Ectodermal cell (in vitro differentiated cells): ENCODE data around the gene UPK3B.
"Not testable (repeated sequence)": the region's sequence is repeated elsewhere in the genome, so short reads cannot be mapped to it uniquely, and the experiment has no call there.

Source experiments
- H3K27ac ChIP-seq: 2 replicates; pipeline ENCODE4 v1.7.0; 2013; ENCODE audit warnings: mild to moderate bottlenecking, low read depth, low read length; ENCODE audit not compliant: insufficient read depth, poor library complexity, severe bottlenecking
- H3K27me3 ChIP-seq: 2 replicates; pipeline ENCODE4 v1.7.0; 2013; ENCODE audit warnings: mild to moderate bottlenecking, low read length; ENCODE audit not compliant: insufficient read depth, control insufficient read depth, poor library complexity, severe bottlenecking
- H3K36me3 ChIP-seq: one replicate; pipeline ENCODE4 v1.7.0; 2013; ENCODE audit warnings: low read length; ENCODE audit not compliant: control insufficient read depth, insufficient read depth
- H3K4me1 ChIP-seq: one replicate; pipeline ENCODE4 v1.7.0; 2013; ENCODE audit warnings: low read length; ENCODE audit not compliant: control insufficient read depth, insufficient read depth
- H3K4me3 ChIP-seq: 2 replicates; pipeline ENCODE4 v1.7.0; 2013; ENCODE audit warnings: low read depth, low read length, control low read depth; ENCODE audit not compliant: insufficient read depth
- H3K9me3 ChIP-seq: 2 replicates; pipeline ENCODE4 v1.7.0; 2013; ENCODE audit warnings: mild to moderate bottlenecking, low read length, moderate library complexity; ENCODE audit not compliant: control insufficient read depth
- WGBS, 2 experiments: methylation state at CpG; one replicate each; pipeline ENCODE4 v1.1.7; 2013; ENCODE audit warnings: missing lambda C conversion rate in 2 of 2; 5-methylcytosine and 5-hydroxymethylcytosine counted together

The UPK3B gene

DNA sequence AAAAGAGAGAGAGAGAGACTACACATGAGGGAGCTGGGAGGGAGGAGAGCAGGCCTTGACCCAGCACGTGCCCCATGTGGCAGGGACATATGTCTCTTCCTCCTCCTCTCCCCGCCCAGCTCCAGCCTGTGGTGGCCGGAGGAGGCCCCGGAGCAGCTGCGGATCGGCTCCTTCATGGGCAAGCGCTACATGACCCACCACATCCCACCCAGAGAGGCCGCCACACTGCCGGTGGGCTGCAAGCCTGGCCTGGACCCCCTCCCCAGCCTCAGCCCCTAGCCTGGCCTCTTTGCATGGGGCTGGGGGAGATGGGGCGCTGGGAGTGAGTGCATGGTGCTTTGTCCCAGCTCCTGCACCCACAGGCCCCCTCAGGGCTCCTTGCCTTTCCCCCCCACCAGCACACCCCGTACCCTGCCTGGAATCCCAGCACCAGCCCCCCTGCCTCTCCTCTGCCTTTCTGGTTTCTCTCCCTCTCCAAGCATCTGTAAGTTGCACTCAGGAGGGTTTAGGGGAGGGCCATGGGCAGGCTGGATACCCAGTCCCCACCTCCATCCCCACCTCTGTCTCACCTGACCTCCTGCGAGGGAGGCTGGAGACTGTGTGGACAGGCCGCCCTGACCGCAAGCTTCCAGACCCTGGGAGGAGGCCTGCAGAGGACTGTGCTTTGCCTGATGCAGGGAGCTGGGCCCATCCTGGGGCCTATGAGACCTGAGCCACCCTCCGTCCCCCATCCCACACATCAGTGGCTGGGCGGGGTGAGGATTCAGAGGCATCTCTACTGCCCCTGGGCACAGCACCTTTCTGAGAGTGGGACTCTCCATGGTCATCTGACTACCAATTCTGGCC lies 4.8 kb downstream of the UPK3B start:
- no peaks in the 10 kb centered on the region for H3K9me3 ChIP-seq
- 93% methylated on average over 15 to 16 of the region's 16 CpGs for WGBS, 2 experiments
- no peak overlapping the region for H3K4me3 ChIP-seq
- no peak overlapping the region for H3K27ac ChIP-seq
- no peaks in the 10 kb centered on the region for H3K27me3 ChIP-seq
- H3K4me1 ChIP-seq: peaks cover 4% of the 10 kb centered on the region
- no peaks in the 10 kb centered on the region for H3K36me3 ChIP-seq

DNA sequence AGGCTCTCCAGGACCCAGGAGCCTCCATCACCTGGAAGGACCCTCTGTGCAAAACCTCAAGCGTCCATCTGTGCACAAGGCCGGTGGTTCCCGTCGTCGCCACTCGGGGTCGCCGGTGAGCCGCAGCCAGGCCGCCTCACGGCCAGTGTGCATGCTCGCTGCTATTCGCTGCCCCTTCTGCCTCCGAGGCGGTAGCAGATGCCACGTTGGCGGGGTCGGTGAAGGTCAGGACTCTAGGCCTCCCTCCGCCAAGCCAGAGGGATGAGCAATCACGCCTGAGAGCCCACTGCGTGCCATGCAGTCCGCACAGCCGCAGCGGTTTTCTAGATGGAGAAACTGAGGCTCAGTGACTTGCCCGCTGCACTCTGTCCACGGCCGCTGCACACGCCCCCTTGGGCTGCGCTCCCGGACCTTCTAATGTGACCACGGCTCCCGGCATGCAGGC lies 5.7 kb downstream of the UPK3B start:
- Histone ChIP-seq H3K27me3 (no peaks in the 10 kb centered on the region), H3K36me3 (no peaks in the 10 kb centered on the region), H3K4me3 (no peak overlapping the region), H3K9me3 (no peaks in the 10 kb centered on the region), H3K4me1 (no peaks in the 10 kb centered on the region), H3K27ac (no peak overlapping the region)
- 25% methylated on average over 32 of the region's 32 CpGs for WGBS, 2 experiments

DNA sequence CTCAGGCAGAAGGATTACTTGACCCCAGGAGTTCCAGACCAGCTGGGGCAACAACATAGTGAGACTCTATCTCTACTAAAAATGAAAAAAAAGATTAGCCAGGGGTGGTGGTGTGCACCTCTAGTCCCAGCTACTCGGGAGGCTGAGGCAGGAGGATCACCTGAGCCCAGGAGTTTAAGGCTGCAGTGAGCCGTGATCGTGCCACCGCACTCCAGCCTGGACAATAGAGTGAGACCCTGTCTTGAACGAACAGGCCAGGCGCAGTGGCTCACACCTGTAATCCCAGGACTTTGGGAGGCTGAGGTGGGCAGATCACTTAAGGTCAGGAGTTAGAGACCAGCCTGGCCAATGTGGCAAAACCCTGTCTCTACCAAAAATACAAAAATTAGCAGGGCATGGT lies 6.6 kb downstream of the UPK3B start:
- not testable (repeated sequence) for H3K4me3 ChIP-seq, H3K9me3 ChIP-seq, H3K27ac ChIP-seq, H3K4me1 ChIP-seq, H3K27me3 ChIP-seq, H3K36me3 ChIP-seq
- WGBS, 2 experiments: 92 to 96% methylated on average over 6 of the region's 6 CpGs

DNA sequence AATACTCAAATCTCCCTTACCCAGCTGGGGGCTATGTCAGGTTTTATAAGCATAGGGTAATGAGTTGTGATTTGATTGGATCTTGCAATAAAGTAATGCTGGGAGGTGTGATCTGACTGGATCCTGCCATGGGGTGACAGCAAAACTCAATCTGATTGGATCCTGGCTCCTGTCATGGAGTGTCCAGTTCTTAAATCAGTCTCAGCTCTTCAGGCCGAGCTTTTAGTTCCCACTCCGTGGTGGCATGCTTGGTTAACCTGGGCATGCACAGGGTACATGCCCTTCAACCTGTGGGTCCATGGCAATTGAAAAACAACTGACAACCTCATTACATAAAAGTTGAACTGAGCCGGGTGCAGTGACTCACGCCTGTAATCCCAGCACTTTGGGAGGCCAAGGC lies 15.8 kb downstream of the UPK3B start:
- H3K4me1 ChIP-seq, H3K9me3 ChIP-seq, H3K4me3 ChIP-seq, H3K27ac ChIP-seq, H3K27me3 ChIP-seq, H3K36me3 ChIP-seq: not testable (repeated sequence)
- 90 to 96% methylated on average over 2 of the region's 4 CpGs for WGBS, 2 experiments

DNA sequence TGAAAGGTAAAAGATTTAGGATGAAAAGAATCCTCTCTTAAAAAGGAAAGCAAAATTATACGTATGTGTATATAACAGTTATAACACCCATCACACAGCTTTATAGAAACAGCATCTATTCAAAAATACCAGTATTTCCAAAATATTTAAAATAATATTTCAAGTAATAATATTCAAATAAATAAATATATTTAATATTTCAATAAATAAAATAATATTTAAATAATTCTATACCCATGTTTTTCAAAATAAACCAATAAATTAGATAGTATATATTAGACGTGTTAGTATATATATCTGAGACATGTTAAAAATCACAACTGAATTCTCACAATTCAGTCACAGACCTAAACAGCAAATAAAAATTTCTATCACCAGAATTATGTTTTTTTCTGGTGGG lies 21.3 kb downstream of the UPK3B start:
- H3K27me3 ChIP-seq, H3K36me3 ChIP-seq, H3K9me3 ChIP-seq, H3K4me3 ChIP-seq, H3K27ac ChIP-seq, H3K4me1 ChIP-seq: not testable (repeated sequence)
- no CpG with 5 or more reads among the region's 2 CpGs for WGBS, 2 experiments

DNA sequence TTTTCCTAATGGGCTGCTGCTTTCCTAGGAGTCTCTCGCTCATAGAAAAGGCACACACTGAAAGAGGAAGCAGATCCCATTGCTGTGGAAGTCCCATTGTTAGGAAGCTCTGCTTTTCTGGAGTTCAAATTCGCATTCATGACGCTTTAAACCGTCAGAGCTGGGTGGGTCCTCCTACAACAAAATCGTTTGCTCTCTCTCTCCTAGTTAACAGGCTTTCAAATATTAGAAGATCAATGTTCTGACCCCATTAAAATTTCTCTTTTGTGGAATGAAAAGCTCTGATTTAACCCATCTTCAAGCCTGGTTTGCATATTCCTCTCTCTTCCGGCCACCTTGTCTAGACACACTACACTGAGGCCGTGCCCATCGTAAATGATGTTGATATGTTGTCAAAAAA lies 32.8 kb downstream of the UPK3B start, which contains the start of gene SPDYE16:
Gene SPDYE16 (minus strand): TSS at position 101 of the 400 bp plus-strand sequence. CDS start 1,838 bp downstream, outside the sequence.
- H3K36me3 ChIP-seq, H3K4me3 ChIP-seq, H3K4me1 ChIP-seq, H3K27ac ChIP-seq, H3K27me3 ChIP-seq, H3K9me3 ChIP-seq: not testable (repeated sequence)
- WGBS, 2 experiments: no CpG with 5 or more reads among the region's 8 CpGs

DNA sequence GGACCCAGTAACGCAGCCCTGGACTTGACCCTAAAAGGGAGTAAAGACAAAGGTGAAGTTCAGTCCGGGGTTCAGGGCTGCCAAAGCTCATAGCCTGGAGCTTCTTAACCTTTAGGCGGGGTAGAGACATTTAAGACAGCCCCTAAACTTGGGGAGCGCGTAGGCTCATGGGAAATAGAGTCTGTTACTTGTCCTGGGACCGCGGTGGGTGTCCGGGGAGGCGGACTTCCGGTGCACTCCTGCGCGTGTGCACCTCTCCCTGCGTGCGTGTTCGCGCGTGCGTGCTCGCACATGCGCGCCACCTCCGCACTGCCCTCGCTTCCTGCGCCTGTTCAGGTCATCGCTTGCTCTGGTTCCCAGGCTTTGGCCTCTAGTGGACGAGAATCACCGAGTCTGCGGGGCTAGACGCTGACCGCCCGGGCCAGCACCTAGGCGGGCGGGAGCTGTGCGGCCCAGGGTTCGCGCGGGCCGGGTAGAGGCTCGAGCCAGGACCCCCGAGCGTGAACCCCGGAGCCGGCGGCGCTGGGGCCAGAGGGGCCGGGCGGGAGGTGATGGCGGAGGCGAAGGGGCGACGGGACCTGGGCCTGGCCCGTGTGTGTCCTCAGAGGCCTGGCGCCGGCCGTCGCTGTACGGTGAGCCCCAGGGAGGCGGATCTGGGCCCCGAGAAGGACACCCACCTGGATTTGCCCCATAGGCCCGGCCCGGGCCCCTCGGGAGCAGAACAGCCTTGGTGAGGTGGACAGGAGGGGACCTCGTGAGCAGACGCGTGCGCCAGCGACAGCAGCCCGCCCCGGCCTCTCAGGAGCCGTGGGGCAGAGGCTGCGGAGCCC lies 38.9 kb downstream of the UPK3B start:
- H3K4me3 ChIP-seq: peak overlapping the region; percentile 71
- H3K27ac ChIP-seq: peak overlapping the region; percentile 44
- not testable (repeated sequence) for H3K9me3 ChIP-seq, H3K36me3 ChIP-seq, H3K4me1 ChIP-seq, H3K27me3 ChIP-seq
- WGBS, 2 experiments: 0 to 1% methylated on average over 71 of the region's 71 CpGs

DNA sequence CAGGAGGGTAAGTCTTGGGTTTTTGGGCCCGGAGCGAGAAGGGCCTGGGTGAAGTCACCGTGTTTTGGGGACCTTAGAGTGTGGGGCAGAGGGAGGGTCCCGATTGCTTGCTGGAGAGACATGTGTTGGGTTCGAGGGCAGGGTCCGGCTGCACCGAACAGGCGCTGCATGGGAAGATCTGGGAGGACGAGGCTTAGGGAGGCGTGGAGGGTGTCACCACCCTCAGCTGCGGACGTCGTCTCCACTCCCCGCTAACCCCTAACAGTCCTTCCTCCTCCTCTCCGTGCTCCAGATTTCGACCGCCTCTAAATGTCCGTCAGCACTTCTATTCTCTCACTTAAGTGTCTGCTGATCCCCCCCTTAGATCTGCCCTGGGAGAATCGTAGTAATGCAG lies 39.5 kb downstream of the UPK3B start:
- not testable (repeated sequence) for H3K27me3 ChIP-seq, H3K9me3 ChIP-seq, H3K27ac ChIP-seq, H3K4me1 ChIP-seq, H3K36me3 ChIP-seq
- 1 to 2% methylated on average over 18 of the region's 19 CpGs for WGBS, 2 experiments
- peak overlapping the region; percentile 71 for H3K4me3 ChIP-seq

DNA sequence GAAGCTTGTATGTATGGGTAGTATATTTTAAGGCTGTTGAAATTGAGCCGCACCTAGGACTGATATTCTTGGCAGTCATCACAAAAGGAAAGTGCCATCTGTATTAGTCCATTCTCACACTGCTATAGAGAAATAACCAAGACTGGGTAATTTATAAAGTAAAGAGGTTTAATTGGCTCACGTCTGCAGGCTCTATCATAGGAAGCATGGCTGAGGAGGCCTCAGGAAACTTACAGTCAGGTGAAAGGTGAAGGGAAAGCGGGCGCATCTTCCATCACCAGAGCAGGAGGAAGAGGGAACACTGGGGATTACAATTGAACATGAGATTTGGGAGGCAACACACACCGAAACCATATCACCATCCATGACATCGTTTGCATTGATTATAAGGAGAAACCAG lies 41.6 kb downstream of the UPK3B start:
- H3K4me1 ChIP-seq, H3K27ac ChIP-seq, H3K36me3 ChIP-seq, H3K9me3 ChIP-seq, H3K27me3 ChIP-seq, H3K4me3 ChIP-seq: not testable (repeated sequence)
- WGBS, 2 experiments: 89 to 100% methylated on average over 1 to 3 of the region's 6 CpGs

DNA sequence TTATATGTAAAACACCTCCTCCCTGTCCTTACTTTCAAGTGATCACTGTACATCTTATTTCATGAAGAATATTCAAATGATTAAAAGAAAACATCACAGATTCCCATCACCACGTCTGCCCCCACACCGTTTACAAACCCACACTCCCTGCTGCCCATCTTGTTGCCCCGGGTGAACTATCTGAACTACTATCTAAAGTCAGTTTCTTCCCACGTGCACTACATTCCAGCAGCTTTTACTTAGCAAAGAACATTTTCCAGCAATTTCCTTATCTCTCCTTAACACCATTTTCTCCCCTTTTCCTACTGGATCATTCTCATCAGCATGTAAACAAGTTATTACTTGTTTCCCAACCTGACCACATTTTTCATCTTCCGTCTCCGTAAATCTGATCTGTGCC lies 49.3 kb downstream of the UPK3B start:
- not testable (repeated sequence) for H3K27ac ChIP-seq, H3K9me3 ChIP-seq, H3K4me3 ChIP-seq, H3K36me3 ChIP-seq, H3K4me1 ChIP-seq, H3K27me3 ChIP-seq
- WGBS, 2 experiments: 89 to 100% methylated on average over 1 of the region's 6 CpGs
